Naive thymus-derived CD4-positive, alpha-beta T cell (primary cell): ENCODE data around the gene ABR. TPM values are rescaled to one million over a fixed set of nuclear protein-coding genes. Genes with fewer than 3 reads are reported as not detected.
A peak's percentile ranks its signal among the peaks of the same experiment; 100 is the strongest.
"Not testable (repeated sequence)": the region's sequence is repeated elsewhere in the genome, so short reads cannot be mapped to it uniquely, and the experiment has no call there.

Experiments used
- ATAC-seq: fragments of 150-1000 bp; cut with Tn5 transposase; 2 replicates; pipeline ENCODE4 v1.10.0; 2021; ENCODE audit warnings: mild to moderate bottlenecking, moderate library complexity
- CTCF ChIA-PET: fragments of 350-600 bp; sonication (Branson Sonifier 250); formaldehyde crosslinking; loops from one replicate; lab custom pipeline; 2021; ENCODE audit warnings: antibody characterized with exemption; lab: Charles Lee
- POLR2A ChIA-PET: fragments of 350-600 bp; sonication (Branson Sonifier 250); formaldehyde crosslinking; loops from one replicate; lab custom pipeline; 2021; ENCODE audit warnings: antibody characterized with exemption, inconsistent platforms; lab: Charles Lee
- DNase-seq, 9 donors: peaks; one replicate each; pipeline versions ENCODE4 v3.0.0 to v3.0.0-alpha.2; 2020 to 2022; ENCODE audit warnings: mixed read lengths in 1 of 9
- H3K27ac ChIP-seq: one replicate; pipeline ENCODE4 v1.7.0; 2013; ENCODE audit warnings: mild to moderate bottlenecking, low read depth, low read length, moderate library complexity
- H3K27me3 ChIP-seq, 2 donors: one replicate each; pipeline ENCODE4 v1.7.0; 2013; ENCODE audit warnings: low read length in 2 of 2, mild to moderate bottlenecking in 2 of 2, moderate library complexity in 2 of 2; ENCODE audit not compliant: control insufficient read depth in 2 of 2, insufficient read depth in 2 of 2
- H3K36me3 ChIP-seq, 3 experiments: 1 replicate in 2 of 3; 2 replicates in 1 of 3; pipeline ENCODE4 v1.7.0; 2013; ENCODE audit warnings: low read length in 3 of 3, mild to moderate bottlenecking in 3 of 3, moderate library complexity in 1 of 3; ENCODE audit not compliant: insufficient read depth in 3 of 3, control insufficient read depth in 2 of 3
- H3K4me1 ChIP-seq, 2 donors: one replicate each; pipeline ENCODE4 v1.7.0; 2013; ENCODE audit warnings: low read length in 2 of 2, mild to moderate bottlenecking in 2 of 2, moderate library complexity in 1 of 2; ENCODE audit not compliant: control insufficient read depth in 2 of 2, insufficient read depth in 2 of 2
- H3K4me3 ChIP-seq: 2 replicates; pipeline ENCODE4 v1.7.0; 2013; ENCODE audit warnings: mild to moderate bottlenecking, low read length
- H3K9me3 ChIP-seq, 3 experiments: 1 replicate in 2 of 3; 2 replicates in 1 of 3; pipeline ENCODE4 v1.7.0; 2013; ENCODE audit warnings: low read length in 3 of 3; ENCODE audit not compliant: control insufficient read depth in 2 of 3
- H3K27ac Mint-ChIP-seq, 9 donors: one replicate each; pipeline ENCODE4 v1.8.0; 2020 to 2022; ENCODE audit warnings: mixed read lengths in 9 of 9, mild to moderate bottlenecking in 8 of 9, moderate library complexity in 5 of 9, inconsistent platforms in 2 of 9
- H3K27me3 Mint-ChIP-seq, 5 donors: one replicate each; pipeline ENCODE4 v1.8.0; 2021 to 2022; ENCODE audit warnings: mixed read lengths in 5 of 5, mild to moderate bottlenecking in 1 of 5
- H3K36me3 Mint-ChIP-seq, 5 donors: one replicate each; pipeline ENCODE4 v1.8.0; 2020 to 2022; ENCODE audit warnings: mixed read lengths in 5 of 5, mild to moderate bottlenecking in 3 of 5, inconsistent platforms in 1 of 5
- H3K4me1 Mint-ChIP-seq, 7 donors: one replicate each; pipeline ENCODE4 v1.8.0; 2020 to 2022; ENCODE audit warnings: mixed read lengths in 7 of 7, mild to moderate bottlenecking in 3 of 7, inconsistent platforms in 1 of 7
- H3K4me3 Mint-ChIP-seq, 10 donors: one replicate each; pipeline ENCODE4 v1.8.0; 2020 to 2022; ENCODE audit warnings: mild to moderate bottlenecking in 10 of 10, mixed read lengths in 10 of 10, moderate library complexity in 6 of 10, inconsistent platforms in 2 of 10
- H3K9me3 Mint-ChIP-seq, 11 donors: one replicate each; pipeline ENCODE4 v1.8.0; 2020 to 2022; ENCODE audit warnings: mixed read lengths in 11 of 11, mild to moderate bottlenecking in 4 of 11, inconsistent platforms in 1 of 11, moderate library complexity in 1 of 11
- intact Hi-C, 2 donors: fragments of 100-400 bp; cut with micrococcal nuclease; formaldehyde crosslinking; loops; one replicate each; pipeline ENCODE4 v1.15.1; 2023
- polyA plus RNA-seq, 2 donors: library from polyadenylated mRNA; unstranded; fragments of 300-500 nt; fragmentation: Illumina TruSeq; gene quantifications; one replicate each; pipeline ENCODE4 v1.2.3, GENCODE V29; 2021
- total RNA-seq, 6 experiments: library from RNA in 5 of 6; stranded (reverse) in 5 of 6; gene quantifications; 1 replicate in 5 of 6; 2 replicates in 1 of 6; pipeline ENCODE4 v1.2.3 and lab custom pipeline; 2021 to 2026

Gene ABR
- total and polyA plus RNA-seq, 7 experiments from 2014 or later, result 13.1 to 152 (median 139) TPM

DNA sequence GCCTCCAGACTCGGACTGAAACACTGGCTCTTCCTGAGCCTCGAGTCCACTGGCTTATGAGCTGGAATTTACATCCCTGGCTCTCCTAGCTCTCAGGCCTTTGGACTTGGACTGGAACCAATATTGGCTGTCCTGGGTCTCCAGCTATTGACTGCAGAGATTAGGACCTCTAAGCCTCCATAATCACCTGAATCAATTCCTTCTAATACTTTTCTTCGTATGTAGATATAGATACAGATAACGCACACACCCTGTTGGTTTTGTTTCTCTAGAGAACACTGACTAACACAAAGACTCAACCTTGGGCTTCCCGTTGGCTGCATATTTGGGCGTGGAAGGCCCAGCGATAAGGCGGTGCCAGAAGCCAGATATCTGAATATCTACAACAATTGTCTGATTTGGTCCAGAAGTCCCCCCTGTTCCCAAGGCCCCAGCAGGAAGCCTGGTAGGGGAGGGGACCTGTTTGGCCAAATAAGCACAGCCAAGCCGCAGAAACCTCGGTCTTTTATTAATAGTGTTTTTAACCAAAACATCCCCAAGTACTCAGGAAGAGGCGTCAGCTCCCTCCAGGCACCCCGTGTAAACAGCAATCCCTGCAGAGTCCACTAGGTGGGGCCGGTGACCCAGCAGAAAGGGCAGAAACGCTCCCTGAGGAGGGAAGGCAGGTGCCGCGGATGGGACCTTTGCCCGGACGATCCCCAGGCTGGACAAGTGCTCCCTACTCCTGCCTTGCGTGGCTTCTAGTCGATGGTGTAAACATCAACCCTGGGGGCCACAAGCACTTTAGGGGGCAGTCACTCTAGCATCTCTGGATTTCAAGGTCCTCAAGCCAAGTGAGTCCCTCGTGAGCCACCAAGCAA is 57.0 kb downstream of the ABR start:
- Histone ChIP-seq H3K27ac (no peak overlapping the region), H3K4me3 (no peak overlapping the region), H3K4me1 (peaks cover 5 to 8% of the 10 kb centered on the region in 2 donors), H3K36me3 (no peaks in the 10 kb centered on the region), H3K9me3 (no peaks in the 10 kb centered on the region), H3K27me3 (no peaks in the 10 kb centered on the region)
- CTCF ChIA-PET, result interaction anchor here (0.6 to 5.9 kb wide), 11 partner anchors 10 to 218 kb away, joined by 3 to 74 read pairs (median 4); no protein-coding TSS in a partner anchor
- peaks cover 0 to 2% (median 0%) of the 10 kb centered on the region in 11 donors for H3K9me3 Mint-ChIP-seq
- H3K36me3 Mint-ChIP-seq, result no peaks in the 10 kb centered on the region
- ATAC-seq (peak; percentile 88), DNase-seq (peak; percentile 53 to 87 (median 75))
- POLR2A ChIA-PET, result interaction anchor here (1.0 to 1.6 kb wide), 3 partner anchors 13 to 67 kb away, joined by 3 to 5 read pairs (median 4); no protein-coding TSS in a partner anchor
- intact Hi-C loops, result loop anchor here (1.0 to 5.0 kb wide), 7 partner anchors 61 to 210 kb away; no protein-coding TSS in a partner anchor
- H3K27me3 Mint-ChIP-seq, result no peaks in the 10 kb centered on the region
- H3K4me1 Mint-ChIP-seq, result peaks cover 0 to 11% (median 6%) of the 10 kb centered on the region in 7 donors
- peak overlapping the region in 1 of 10 donors; percentile 4 for H3K4me3 Mint-ChIP-seq
- H3K27ac Mint-ChIP-seq, result peak overlapping the region in 3 of 9 donors; percentile 13 to 43 (median 37)

DNA sequence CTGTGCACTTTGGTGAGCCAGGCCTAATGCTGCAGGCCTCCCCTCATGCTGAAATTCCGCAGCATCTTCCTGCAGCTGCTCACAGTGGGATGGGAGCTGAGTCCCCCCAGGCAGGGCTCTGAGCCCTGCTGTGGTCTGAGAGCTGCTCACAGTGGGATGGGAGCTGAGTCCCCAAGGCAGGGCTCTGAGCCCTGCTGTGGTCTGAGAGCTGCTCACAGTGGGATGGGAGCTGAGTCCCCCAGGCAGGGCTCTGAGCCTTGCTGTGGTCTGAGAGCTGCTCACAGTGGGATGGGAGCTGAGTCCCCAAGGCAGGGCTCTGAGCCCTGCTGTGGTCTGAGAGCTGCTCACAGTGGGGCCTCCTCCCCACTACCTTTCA is 58.4 kb downstream of the ABR start:
- H3K27ac ChIP-seq, H3K4me1 ChIP-seq, H3K36me3 ChIP-seq, H3K4me3 ChIP-seq, DNase-seq, H3K9me3 ChIP-seq, H3K9me3 Mint-ChIP-seq, H3K27me3 Mint-ChIP-seq, H3K36me3 Mint-ChIP-seq, H3K27me3 ChIP-seq, H3K4me3 Mint-ChIP-seq, ATAC-seq: not testable (repeated sequence)
- Mint-ChIP-seq H3K4me1 (peaks cover 0 to 12% (median 7%) of the 10 kb centered on the region in 7 donors), H3K27ac (peak overlapping the region in 1 of 9 donors; percentile 65)
- ChIA-PET CTCF (interaction anchor here (1.5 to 5.9 kb wide), 2 partner anchors 64 to 211 kb away, joined by 7 to 74 read pairs; no protein-coding TSS in a partner anchor), POLR2A (interaction anchor here (0.6 to 1.6 kb wide), 2 partner anchors 13 to 66 kb away, joined by 3 to 4 read pairs; no protein-coding TSS in a partner anchor)
- intact Hi-C loops, result loop anchor here (5.0 kb wide), 3 partner anchors 81 to 211 kb away; no protein-coding TSS in a partner anchor

DNA sequence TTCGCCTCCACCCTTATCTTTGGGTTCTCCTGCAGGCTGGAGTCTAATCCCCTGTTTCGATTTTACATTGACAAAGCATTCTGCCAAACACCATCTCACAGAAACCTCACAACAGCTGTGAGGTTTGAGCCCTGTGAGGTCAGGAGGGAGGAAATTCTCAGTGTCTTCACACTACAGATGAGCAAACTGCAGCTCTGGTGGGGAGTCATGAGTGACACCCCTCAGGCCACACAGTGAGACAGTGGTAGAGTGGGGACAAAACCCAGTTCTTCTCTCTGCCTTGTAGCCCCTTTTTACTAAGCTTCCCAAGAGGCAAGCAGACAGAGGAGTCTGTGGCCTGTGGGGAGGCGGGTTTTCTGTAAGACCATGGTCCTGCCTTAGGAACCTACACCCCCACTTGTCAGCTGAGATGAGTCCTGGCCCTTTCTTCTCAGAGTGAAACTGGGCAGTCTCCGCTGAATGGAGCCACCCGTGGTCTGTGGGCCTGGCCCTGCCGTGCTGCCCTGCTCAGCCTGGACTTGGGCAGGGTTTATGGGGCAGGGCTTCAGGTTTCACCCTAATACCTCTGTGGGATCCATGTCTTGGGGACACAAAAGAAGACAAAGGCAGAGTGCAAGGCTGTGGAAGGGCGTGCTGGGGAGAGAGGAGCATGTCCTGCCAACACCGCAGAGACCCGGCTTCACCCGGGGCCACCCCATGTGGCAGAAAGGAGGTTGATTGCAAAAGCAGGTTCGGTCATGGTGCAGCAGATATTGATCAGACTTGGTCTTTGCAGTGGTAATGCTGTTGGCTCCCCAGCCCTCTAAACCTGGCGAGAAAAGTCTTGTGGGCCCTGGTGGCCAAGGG is 59.0 kb downstream of the ABR start:
- CTCF ChIA-PET, result interaction anchor here (5.9 kb wide), 1 partner anchor 64 kb away, joined by 74 read pairs; no protein-coding TSS in a partner anchor
- no peaks in the 10 kb centered on the region for H3K9me3 ChIP-seq
- intact Hi-C loops, result loop anchor here (5.0 kb wide), 3 partner anchors 81 to 211 kb away; no protein-coding TSS in a partner anchor
- no peak for DNase-seq
- ATAC-seq, result peak; percentile 74
- no peaks in the 10 kb centered on the region for H3K36me3 Mint-ChIP-seq
- POLR2A ChIA-PET, result interaction anchor here (0.6 kb wide), 1 partner anchor 67 kb away, joined by 3 read pairs; no protein-coding TSS in a partner anchor
- H3K36me3 ChIP-seq, result no peaks in the 10 kb centered on the region
- H3K4me1 Mint-ChIP-seq, result peaks cover 0 to 16% (median 10%) of the 10 kb centered on the region in 7 donors
- H3K4me1 ChIP-seq, result peaks cover 5 to 8% of the 10 kb centered on the region in 2 donors
- H3K27me3 Mint-ChIP-seq, result no peaks in the 10 kb centered on the region
- no peak overlapping the region for H3K27ac ChIP-seq
- H3K27ac Mint-ChIP-seq, result peak overlapping the region in 1 of 9 donors; percentile 65
- no peaks in the 10 kb centered on the region for H3K27me3 ChIP-seq
- no peak overlapping the region for H3K4me3 Mint-ChIP-seq
- H3K4me3 ChIP-seq, result no peak overlapping the region
- H3K9me3 Mint-ChIP-seq, result peaks cover 0 to 3% (median 0%) of the 10 kb centered on the region in 11 donors

DNA sequence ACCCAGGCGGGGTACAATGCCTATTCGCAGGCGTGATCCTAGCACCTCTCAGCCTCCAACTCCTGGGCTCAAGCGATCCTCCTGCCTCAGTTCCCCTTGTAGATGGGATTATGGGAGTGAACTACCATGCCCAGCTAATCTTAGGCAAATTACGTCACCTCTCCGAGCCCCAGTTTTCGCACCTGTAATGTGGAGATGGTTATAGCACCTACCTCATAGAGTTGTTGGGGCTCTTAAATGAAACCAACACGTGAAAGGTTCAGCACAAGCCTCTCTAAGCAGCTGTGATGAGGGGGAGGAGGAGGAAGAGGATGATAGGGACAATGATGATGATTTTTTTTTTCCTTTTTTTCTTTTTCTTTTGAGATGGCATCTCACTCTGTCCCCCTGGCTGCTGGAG is 59.9 kb downstream of the ABR start:
- POLR2A ChIA-PET, result no interaction called here
- no peaks in the 10 kb centered on the region for H3K36me3 Mint-ChIP-seq
- intact Hi-C loops, result loop anchor here (5.0 kb wide), 3 partner anchors 82 to 212 kb away; no protein-coding TSS in a partner anchor

DNA sequence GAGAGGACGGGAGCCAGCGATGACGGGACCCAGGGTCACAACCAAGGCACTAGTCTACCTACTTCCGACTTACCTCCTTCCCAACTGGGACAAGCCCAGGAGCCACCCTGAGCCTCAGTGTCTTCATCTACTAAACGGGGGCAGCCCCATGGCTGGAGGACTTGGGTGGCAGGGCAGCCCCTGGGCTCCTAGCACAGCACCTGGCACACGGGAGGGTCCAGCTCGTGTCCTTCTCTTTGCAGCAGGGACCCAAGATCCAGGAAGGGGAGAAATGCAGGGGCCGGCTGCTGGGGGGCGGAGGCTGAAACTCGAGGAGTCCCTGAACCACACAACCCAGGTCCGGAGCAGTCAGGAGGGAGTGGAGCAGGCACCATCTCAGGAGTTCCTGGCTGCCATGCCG is 63.2 kb downstream of the ABR start:
- no peak overlapping the region for H3K27ac Mint-ChIP-seq
- Histone ChIP-seq H3K4me3 (no peak overlapping the region), H3K27me3 (no peaks in the 10 kb centered on the region), H3K27ac (no peak overlapping the region), H3K9me3 (no peaks in the 10 kb centered on the region), H3K4me1 (peaks cover 5 to 10% of the 10 kb centered on the region in 2 donors), H3K36me3 (no peaks in the 10 kb centered on the region)
- ATAC-seq (no peak), DNase-seq (no peak)
- H3K4me1 Mint-ChIP-seq, result peaks cover 6 to 32% (median 18%) of the 10 kb centered on the region in 7 donors
- peaks cover 0 to 3% (median 0%) of the 10 kb centered on the region in 11 donors for H3K9me3 Mint-ChIP-seq
- H3K36me3 Mint-ChIP-seq, result no peaks in the 10 kb centered on the region
- H3K4me3 Mint-ChIP-seq, result no peak overlapping the region
- H3K27me3 Mint-ChIP-seq, result no peaks in the 10 kb centered on the region
- ChIA-PET POLR2A (interaction anchor here (0.7 to 1.2 kb wide), 2 partner anchors 18 to 82 kb away, joined by 3 to 4 read pairs; no protein-coding TSS in a partner anchor), CTCF (interaction anchor here (0.5 kb wide), 1 partner anchor 20 kb away, joined by 4 read pairs; no protein-coding TSS in a partner anchor)
- intact Hi-C loops, result no loop called here

More for the DNA sequence above, 59.9 kb downstream of the ABR start:
- Histone ChIP-seq H3K36me3 (no peaks in the 10 kb centered on the region), H3K4me1 (peaks cover 9 to 15% of the 10 kb centered on the region in 2 donors), H3K9me3 (no peaks in the 10 kb centered on the region), H3K27ac (no peak overlapping the region), H3K27me3 (no peaks in the 10 kb centered on the region), H3K4me3 (no peak overlapping the region)
- ATAC-seq, result peak; percentile 20
- no peak for DNase-seq
- Mint-ChIP-seq H3K4me3 (peak overlapping the region in 1 of 10 donors; percentile 21), H3K9me3 (peaks cover 0 to 3% (median 0%) of the 10 kb centered on the region in 11 donors), H3K27me3 (no peaks in the 10 kb centered on the region), H3K27ac (no peak overlapping the region), H3K4me1 (peaks cover 0 to 24% (median 16%) of the 10 kb centered on the region in 7 donors)
- CTCF ChIA-PET, result interaction anchor here (5.9 kb wide), 1 partner anchor 65 kb away, joined by 74 read pairs; no protein-coding TSS in a partner anchor

DNA sequence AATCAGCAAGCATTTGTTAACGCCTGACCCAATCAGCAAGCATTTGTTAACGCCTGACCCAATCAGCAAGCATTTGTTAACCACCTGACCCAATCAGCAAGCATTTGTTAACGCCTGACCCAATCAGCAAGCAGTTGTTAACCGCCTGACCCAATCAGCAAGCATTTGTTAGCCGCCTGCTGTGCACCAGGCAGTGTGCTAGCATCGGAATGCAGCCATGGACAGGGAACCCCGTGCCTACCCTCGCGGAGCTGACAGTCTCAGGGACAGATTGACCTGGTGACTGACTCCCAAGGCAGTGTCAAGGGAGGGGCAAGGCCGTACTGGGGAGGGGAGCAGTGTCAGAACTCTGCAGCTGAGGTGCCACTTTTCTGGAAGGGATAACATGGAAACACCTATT is 66.9 kb downstream of the ABR start:
- intact Hi-C loops, result no loop called here
- Histone ChIP-seq H3K9me3 (no peaks in the 10 kb centered on the region), H3K36me3 (no peaks in the 10 kb centered on the region), H3K27ac (no peak overlapping the region), H3K27me3 (no peaks in the 10 kb centered on the region), H3K4me3 (no peak overlapping the region), H3K4me1 (peaks cover 17 to 21% of the 10 kb centered on the region in 2 donors)
- Mint-ChIP-seq H3K36me3 (no peaks in the 10 kb centered on the region), H3K27ac (no peak overlapping the region), H3K4me3 (no peak overlapping the region), H3K9me3 (peaks cover 0 to 2% (median 0%) of the 10 kb centered on the region in 11 donors), H3K4me1 (peaks cover 11 to 42% (median 28%) of the 10 kb centered on the region in 7 donors), H3K27me3 (no peaks in the 10 kb centered on the region)
- DNase-seq (no peak), ATAC-seq (no peak)
- POLR2A ChIA-PET, result no interaction called here
- CTCF ChIA-PET, result interaction anchor here (1.5 kb wide), 1 partner anchor 10 kb away, joined by 6 read pairs; no protein-coding TSS in a partner anchor
